T follicular helper cell (primary cell): ENCODE results near the gene SAMD8.
"Not testable (repeated sequence)": the region's sequence is repeated elsewhere in the genome, so short reads cannot be mapped to it uniquely, and the experiment has no call there.

ENCODE experiments used
- DNase-seq: peaks from one replicate; pipeline ENCODE4 v3.0.0-alpha.2; 2020; ENCODE audit warnings: low read depth

Gene SAMD8

DNA sequence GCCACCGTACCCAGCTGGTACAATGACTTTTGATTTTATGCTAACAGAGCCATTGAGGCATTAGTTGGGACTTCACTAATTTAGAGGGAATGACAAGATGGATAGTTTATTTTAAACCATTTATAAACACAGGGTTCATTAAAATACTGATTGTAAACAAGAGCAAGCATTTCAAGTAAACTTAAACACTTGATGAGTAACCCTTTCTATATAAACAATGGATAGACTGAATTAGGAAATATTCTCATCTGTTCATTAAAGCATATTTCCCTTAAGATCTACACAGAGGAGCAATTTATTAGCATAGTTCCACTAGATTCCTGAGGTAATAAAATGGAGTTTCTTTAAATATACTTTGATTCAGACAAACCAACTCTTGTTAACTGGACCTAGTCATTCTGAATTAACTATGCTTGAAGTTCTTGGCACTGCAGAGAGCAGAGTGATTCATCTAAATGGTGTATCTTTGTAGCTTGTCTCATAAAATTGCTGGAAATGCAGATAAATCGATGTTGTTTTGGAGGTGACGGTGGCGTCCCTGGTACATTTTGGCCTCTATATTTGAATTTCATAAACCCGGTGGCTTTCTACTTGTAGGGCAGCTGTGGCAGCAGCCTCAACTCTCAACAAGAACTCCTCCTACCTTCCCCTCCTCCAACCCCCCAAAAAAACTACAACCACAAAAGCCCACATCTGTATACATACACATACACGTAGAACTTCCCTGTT, 83.7 kb downstream of the SAMD8 start:
- no peak for DNase-seq

DNA sequence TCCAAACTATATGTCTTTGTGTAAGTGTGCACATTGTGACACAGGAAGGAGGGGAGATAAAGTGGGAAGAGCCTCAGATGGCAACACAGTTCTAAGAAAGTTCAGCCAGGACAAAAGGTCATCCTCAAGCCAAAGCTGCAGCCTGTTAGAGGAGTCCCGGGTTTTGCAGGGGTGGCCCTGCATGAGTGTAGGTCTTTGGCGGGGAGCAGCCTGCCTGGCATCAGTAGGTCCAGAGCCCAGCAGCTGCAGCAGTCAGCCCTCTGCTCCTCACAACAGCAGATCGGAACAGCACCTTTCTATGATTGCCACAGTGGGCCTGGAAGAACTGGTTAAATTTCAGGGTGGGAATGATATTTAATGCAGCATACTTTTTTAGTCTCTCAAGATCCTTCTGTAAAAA, 85.6 kb downstream of the SAMD8 start:
- no peak for DNase-seq

DNA sequence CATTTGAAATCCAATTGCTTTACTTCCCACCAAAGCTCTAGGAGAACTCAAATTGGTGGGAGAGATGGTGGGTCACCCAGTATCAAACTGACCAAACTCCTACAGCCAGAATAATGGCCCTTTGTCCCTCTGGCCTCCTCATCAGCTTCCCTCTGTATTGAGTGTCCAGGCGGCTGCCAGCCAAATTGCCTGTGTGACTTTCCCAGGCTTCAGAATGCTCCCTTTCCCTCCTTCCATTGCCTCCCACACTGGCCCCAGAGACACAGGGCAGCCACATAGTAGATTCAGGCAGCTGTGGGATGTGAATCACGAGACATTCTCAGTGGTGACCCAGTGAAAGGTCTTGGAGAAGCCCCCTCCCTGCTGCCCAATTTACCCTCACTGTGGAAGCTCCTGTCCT, 86.5 kb downstream of the SAMD8 start:
- no peak for DNase-seq

DNA sequence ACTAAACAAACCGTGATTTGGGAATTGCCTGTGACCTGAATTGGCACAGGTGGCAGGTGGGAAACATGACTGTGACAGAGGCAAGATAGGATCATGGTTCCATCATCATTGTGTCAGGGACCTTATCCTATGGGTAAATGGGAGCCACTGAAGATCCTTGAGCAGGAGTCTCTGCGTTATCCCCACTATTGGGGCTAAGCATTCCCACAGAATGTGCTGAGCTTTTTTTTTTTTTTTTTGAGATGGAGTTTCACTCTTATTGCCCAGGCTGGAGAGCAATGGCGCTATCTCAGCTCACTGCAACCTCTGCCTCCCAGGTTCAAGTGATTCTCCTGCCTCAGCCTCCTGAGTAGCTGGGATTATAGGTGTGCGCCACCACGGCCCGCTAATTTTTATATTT, 88.5 kb downstream of the SAMD8 start:
- not testable (repeated sequence) for DNase-seq

DNA sequence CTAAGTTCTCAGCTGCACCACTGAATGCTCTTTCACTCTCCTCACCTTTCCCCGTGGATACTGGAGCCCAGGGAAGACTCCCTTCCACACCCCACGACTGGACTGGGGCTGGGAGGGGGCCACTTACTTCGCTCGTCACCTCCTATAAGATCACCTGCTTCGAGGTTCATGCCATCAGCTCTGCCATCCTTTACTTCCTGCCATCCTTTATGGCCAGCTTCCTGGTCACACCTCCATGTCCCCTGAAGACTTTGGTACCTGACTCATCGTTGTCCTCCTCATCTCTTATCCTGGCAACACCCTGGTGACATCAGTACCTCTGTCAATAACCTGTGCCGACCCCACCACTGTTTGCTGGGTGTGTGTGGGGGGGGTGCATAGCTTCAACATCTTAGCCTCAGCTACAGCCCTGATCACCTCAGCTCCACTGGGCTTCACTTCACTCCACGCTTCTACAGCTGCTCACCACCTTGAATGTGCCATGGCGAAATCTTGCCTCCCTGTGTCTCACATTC, 90.4 kb downstream of the SAMD8 start:
- DNase-seq, result no peak

DNA sequence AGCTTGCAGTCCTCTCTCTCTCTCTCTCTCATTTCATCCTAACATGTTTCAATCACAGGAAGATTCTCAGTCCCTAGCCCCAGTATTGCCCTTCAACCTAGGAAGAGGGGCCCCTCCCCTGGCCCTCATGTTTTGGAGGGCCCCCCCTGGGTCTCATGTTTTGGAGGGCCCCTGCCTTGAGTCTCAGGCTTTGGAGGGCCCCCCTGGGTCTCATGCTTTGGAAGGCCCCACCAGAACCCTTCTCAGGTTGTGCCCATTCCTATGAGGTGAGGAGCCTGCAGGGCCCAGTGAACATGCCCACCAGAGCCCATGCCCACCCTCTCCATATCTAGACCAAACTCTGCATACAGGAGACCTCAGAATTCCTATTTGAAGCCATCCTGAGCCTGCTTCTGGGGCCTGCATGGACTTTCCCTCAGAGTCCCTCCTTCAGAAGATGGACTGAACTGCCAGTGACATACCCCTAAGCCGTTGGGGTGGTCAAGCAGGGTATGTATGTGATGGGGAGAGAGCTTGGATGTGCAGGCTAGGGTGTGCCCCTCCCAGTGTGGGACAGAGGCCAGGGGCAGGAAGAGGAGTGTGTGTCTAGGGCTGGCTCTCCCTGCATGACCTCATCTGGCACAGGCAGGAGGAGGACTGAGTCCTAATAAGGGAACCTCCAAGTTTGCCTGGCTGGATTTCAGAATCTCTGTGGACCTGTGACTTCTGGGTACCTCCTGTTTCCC, 91.0 kb downstream of the SAMD8 start:
- no peak for DNase-seq

DNA sequence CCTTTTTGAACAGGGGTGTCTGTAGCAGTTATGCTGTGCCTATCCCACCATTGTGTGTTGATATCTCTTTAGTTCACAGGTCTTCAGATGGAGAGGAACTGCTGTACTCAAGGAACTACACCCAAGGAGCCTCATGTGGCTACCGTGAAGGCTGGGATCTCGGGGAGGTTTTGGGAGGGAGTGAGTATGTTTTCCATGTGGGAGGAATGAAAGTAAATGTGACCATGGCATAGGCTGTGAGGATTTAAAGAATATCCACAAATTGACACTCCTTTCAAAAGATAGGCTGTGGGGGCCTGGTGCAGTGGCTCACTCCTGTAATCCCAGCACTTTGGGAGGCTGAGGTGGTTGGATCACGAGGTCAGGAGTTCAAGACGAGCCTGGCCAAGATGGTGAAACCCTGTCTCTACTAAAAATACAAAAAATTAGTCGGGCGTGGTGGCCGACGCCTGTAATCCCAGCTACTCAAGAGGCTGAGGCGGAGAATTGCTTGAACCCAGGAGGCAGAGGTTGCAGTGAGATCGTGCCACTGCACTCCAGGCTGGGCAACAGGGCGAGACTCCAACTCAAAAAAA, 91.7 kb downstream of the SAMD8 start:
- not testable (repeated sequence) for DNase-seq

DNA sequence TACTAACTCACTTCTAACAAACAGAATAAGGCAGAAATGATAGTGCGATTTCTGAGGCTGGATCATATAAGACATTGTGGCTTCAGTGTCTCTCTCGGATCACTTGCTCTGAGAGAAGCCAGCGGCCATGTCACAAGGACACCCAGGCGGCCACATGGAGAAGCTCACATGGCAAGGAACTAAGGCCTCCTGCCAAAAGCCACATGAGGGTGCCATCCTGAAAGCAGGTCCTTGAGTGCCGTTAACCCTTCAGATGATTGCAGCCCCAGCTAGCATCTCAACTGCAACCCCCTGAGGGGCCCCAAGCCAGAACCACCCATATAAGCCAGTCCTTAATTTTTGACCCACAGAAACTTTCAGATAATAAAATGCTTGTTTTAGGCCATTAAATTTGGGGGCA, 92.3 kb downstream of the SAMD8 start:
- no peak for DNase-seq

DNA sequence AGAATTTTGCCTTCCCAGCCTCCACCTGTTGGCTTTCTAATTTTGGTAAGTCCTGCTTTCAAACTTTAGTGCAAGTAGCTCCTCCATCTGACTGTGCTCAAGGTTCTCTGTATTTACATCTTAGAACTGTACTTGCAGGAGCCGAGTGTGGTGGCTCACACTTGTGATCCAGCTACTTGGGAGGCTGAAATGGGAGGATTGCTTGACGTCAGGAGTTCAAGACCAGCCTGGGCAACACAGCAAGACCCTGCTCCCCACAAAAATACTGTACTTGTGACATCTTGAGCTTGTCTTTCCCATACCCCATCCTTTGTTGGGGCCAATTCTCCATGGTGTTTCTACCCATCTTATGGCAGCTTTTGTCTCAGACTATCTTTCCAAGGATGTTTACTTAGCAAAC, 94.5 kb downstream of the SAMD8 start:
- no peak for DNase-seq

DNA sequence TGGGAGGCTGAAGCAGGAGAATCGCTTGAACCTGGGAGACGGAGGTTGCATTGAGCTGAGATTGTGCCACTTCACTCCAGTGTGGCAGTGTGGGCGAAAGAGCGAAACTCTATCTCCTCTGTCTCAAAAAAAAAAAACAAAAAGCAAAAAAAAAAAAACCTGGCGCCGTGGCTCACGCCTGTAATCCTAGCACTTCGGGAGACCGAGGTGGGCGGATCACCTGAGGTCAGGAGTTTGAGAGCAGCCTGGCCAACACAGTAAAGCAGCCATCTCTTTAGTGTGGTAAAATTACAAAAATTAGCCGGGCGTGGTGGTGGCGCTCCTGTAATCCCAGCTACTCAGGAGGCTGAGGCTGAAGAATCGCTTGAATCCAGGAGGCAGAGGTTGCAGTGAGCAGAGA, 95.2 kb downstream of the SAMD8 start:
- not testable (repeated sequence) for DNase-seq

DNA sequence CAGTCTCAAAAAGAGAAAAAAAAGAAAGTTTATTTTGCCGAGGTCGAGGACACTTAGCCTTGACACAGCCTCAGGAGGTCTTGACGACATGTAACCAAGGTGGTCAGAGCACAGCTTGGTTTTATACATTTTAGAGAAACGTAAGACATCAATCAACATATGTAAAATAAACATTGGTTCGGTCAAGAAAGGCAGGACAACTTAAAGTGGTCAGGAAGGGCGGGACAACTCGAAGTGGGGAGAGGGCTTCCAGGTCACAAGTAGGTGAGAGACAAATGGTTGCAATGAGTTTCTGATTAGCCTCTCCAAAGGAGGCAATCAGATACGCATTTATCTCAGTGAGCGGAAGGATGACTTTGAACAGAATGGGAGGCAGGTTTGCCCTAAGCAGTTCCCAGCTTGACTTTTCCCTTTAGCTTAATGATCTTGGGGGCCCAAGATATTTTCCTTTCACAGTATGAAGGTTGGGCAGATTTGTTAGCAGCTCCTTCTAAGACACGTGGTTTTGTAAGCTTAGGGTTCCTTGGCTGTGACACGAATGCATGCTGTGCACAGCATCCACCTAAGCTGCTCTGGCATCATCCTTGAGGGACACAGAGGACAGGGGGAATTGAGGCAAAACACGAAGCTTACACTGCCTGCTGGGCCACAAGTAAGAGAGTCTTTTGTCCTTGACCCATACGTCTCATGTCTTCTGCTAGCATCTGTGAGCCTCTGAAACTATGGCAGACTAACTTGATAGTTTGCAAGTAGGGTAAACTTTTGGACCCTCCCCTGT, 95.8 kb downstream of the SAMD8 start:
- no peak for DNase-seq

DNA sequence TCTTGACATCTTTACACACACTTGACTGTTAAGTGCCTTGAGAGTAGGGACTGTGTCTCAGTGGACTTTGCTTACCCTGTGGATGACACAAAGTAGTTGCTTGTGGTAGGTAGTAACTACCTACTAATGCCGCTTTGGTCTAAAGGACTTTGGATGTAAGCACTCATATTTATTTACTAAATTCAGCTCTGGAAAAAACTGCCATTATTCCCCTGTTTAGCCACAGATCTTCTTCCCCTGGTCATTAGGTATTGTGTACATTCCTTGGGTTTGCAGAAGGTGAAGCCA, 96.3 kb downstream of the SAMD8 start:
- DNase-seq, result no peak

DNA sequence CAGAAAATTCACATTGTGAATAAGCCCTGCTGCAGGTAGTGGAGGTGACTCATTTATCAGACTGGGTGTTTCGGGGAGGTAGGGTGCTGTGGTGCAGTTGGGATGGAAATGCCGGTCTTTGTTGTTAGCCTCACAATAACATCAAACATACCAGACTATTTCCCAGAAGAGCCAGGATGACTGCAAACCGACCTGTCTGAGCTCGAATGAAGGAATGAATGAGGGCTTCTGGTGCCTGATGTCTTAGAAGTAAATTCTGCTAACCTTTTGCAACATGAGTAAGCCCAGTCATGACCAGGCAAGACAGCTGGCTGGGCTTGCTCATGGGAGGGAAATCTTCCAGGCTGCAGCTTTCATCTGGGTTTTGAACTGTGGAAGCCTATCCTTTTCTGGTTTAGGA, 96.7 kb downstream of the SAMD8 start:
- no peak for DNase-seq

DNA sequence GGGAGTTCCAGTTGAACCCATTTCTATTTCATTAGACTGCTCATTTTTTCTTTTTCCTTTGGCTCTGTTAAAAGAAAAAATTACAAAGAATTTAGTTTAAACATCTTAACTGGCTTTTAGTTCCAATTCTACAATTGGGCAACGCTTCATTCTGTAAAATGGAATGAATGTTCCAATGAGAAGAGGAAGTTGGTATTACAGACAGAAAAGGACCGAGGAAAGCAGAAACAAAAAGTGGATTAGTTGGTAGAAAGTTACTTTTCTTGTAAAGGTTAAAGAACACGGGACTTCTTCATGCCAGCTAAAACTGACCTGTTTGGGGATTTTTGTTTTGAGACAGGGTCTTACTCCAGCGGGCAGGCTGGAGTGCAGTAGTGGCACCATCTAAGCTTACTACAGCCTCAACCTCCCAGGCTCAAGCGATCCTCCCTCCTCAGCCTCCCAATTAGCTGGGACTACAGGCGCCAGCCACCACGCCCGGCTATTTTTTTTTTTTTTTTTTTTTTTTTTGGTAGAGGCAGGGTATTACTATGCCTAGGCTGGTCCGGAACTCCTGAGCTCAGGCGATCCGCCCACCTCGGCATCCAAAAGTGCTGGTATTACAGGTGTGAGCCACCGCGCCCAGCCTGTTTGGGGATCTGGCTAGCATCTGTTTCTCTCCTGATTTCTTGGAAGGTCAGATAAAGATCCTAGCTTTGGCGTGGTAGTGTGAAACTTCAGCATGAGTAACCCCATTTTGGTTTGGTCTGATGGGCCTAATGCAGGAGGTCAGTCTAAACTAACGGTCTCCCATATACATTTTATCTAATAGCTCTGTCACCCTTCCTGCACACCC, 97.8 kb downstream of the SAMD8 start:
- DNase-seq, result no peak

DNA sequence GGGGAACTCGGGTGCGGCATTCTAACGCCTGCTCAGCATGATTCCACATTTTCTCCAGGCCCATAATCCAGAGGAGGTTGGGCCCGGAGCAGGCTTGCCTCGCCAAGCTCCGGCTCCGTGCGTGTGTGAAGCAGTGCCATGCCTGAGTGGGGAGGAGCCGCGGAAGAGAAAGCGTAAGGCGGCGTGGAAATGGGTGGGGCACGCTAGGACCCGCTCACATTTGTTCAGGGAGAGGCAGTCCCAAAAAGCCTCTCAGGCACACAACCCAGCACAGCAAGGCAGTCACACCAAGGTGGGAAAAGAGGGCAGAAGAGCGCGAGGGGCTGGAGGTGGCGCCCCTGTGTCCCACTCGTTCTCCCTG, 98.4 kb downstream of the SAMD8 start:
- DNase-seq, result peak; percentile 63

DNA sequence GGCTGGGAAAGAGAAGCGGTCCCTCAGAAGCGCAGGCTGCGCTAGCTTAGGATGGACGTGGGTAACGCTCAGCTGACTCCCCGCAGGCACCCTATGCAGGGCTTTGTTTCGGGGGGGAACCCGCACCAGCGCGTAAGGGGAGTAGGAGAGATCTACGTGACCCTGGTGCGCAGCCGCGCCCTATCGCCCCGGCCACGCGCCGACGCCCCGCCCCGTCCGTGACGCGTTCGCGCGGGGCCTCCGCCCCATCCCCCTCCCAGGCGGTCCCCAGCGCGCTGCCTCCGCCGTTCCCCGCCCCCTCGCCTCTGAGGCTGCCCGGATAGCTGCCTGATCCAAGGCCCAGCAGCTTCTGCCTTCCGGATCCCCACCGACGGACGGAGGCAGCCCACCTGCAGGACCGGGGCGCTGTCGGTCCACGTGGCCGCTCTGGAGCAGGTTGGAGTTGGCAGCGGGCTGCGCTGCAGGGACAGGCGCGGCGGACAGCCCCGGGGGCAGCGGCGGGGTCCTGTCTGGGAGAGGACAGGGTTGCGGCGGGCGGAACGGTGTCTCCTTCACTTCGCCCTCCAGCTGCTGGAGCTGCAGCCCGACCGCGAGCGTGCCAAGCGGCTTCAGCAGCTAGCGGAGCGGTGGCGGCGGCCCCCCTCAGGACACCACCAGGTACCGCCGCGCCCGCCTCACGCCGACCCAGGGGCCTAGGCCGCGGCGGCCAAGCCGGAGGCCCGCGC, 99.0 kb downstream of the SAMD8 start, which contains the start of gene VDAC2:
TSS of gene VDAC2 (plus strand) at position 515 of the 725 bp plus-strand sequence. CDS start 363 bp downstream, outside the sequence.
- peak; percentile 91 for DNase-seq

DNA sequence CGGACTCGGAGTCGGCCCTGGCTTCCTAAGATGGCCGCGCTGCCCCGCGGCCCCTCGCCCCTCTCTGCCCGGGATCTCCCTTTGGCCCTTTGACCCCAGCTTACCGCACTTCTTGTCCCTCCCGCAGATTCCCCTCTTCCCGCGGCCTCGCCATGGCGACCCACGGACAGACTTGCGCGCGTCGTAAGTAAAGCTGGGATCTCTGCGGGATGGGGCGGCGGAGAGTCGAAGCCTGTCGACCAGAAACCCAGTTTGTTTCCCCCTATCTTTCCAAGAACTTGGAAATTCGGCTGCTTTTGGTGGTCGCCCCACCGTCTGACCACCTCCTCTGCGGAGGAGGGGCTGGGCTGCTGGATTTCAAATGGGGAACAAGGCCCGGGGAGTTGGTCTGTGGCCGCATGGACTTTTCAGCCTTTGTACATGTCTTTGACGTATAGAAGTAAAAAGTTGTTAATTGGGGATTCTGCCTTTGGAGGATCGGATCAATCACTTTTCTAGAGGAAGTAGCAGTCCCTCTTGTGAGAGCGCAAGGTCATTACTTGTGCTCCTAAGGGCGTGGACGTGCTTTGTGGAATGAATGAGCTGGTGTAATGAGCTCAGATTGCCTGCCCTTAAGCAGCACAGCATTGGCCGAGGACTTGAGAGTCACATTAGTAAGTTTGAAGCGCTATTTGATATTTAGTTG, 99.7 kb downstream of the SAMD8 start:
- peak; percentile 2 for DNase-seq

DNA sequence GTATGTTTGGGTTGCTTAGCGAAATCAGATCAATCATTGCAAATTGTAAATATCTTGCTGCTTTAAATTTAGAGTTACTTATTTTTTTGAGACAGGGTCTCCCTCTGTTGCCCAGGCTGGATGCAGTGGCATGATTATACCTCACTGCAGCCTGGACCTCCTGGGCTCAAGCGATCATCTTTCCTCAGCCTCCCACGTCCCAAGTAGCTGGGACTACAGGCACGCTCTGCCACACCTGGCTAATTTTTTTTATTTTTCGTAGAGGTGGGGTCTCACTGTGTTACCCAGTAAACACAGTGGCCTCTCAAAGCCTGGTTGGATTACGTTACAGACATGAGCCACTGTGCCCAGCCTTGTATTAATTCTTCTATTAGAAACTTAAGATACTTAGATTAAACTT, 100.9 kb downstream of the SAMD8 start:
- DNase-seq, result no peak

DNA sequence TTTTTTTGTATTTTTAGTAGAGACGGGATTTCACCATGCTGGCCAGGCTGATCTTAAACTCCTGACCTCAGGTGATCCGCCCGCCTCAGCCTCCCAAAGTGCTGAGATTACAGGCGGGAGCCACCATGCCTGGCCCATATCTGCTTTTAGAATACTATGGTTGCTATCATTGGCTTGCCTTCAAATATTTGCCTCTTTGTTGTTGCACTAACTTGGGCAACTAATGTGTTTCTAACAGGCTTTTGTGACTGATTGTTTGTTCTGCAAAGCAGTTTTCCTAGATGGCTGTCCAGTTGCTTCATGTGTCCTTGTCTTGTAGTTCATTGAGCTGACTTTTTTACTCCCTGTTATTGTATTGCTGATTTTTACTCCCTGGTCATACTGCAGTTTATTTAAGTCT, 108.8 kb downstream of the SAMD8 start:
- no peak for DNase-seq

DNA sequence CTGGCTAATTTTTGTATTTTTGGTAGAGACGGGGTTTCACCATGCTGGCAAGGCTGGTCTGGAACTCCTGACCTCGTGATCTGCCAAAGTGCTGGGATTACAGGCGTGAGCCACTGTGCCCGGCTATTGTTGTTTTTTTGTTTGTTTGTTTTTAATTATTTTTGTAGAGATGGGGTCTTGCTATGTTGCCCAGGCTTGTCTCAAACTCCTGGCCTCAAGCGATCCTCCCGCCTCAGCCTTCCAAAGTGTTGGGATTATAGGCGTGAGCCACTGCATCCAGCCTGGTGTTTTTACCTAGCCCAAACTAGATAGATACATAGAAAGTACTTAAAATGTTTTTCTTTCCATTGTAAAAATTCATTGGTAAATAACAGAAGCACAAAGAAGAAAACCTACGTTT, 110.0 kb downstream of the SAMD8 start:
- DNase-seq, result not testable (repeated sequence)
